GM18907 (cell line): Measurements from ENCODE around the gene SGCA.

Source experiments
- ATAC-seq: cut with Tn5 transposase; IDR thresholded peaks from one replicate; pipeline ENCODE4 v1.9.1; 2021; ENCODE audit warnings: mild to moderate bottlenecking, moderate library complexity; ENCODE audit not compliant: unreplicated experiment

SGCA gene

GRCh38 chr17:50219939-50220465, 54.2 kb downstream of the SGCA start:
- no peak for ATAC-seq

GRCh38 chr17:50220811-50221210, 55.0 kb downstream of the SGCA start:
- ATAC-seq = no peak

- no peak for ATAC-seq
Measured at GRCh38 chr17:50221266-50221863, 55.6 kb downstream of the SGCA start.

GRCh38 chr17:50221864-50222545, 56.2 kb downstream of the SGCA start:
- no peak for ATAC-seq

GRCh38 chr17:50222922-50223321, 57.1 kb downstream of the SGCA start:
- no peak for ATAC-seq
